Uterus (tissue), 4 donors: ENCODE measurements around the gene SLC7A14. TPM values are rescaled to one million over a fixed set of nuclear protein-coding genes. Genes with fewer than 3 reads are reported as not detected.

Experiments used
- DNase-seq, 2 donors: peaks; one replicate each; pipeline ENCODE4 v3.0.0-alpha.2; 2019 to 2020
- H3K27ac ChIP-seq, 2 donors: fragments of 200-600 bp; sonication (generic); 1 replicate in 1 of 2; 2 replicates in 1 of 2; pipeline ENCODE4 v1.5.1; 2016 to 2018
- H3K27me3 ChIP-seq, 2 donors: fragments of 200-600 bp; sonication (generic); one replicate each; pipeline ENCODE4 v1.5.1; 2018 to 2019; ENCODE audit warnings: control low read depth in 1 of 2
- H3K36me3 ChIP-seq, 2 donors: fragments of 200-600 bp; sonication (generic); one replicate each; pipeline ENCODE4 v1.5.1; 2019; ENCODE audit warnings: control low read depth in 1 of 2
- H3K4me1 ChIP-seq, 2 donors: fragments of 200-600 bp; sonication (generic); one replicate each; pipeline ENCODE4 v1.5.1; 2018 to 2019; ENCODE audit warnings: control low read depth in 1 of 2
- H3K4me3 ChIP-seq, 2 donors: fragments of 200-600 bp; sonication (generic); 1 replicate in 1 of 2; 2 replicates in 1 of 2; pipeline ENCODE4 v1.5.1; 2018 to 2019; ENCODE audit warnings: mild to moderate bottlenecking in 1 of 2
- H3K9me3 ChIP-seq, 2 donors: fragments of 200-600 bp; sonication (generic); one replicate each; pipeline ENCODE4 v1.5.1; 2019; ENCODE audit warnings: control low read depth in 1 of 2
- CTCF ChIP-seq, 4 experiments: fragments of 200-600 bp in 2 of 4; fragments of 450-650 bp in 2 of 4; sonication (generic) in 2 of 4; IDR thresholded peaks; one replicate each; pipeline ENCODE4 v1.5.1; 2016 to 2019; ENCODE audit warnings: antibody characterized with exemption in 4 of 4, mild to moderate bottlenecking in 2 of 4, moderate library complexity in 1 of 4
- POLR2A ChIP-seq, 2 donors: fragments of 450-650 bp; IDR thresholded peaks; one replicate each; pipeline ENCODE4 v1.6.1; 2016; ENCODE audit warnings: antibody characterized with exemption in 2 of 2, mild to moderate bottlenecking in 1 of 2, moderate library complexity in 1 of 2
- intact Hi-C: fragments of 100-400 bp; cut with DNase I; formaldehyde crosslinking; loops from one replicate; pipeline ENCODE4 v1.15.1; 2023; ENCODE audit warnings: low total_unique reads
- total RNA-seq, 4 donors: library from RNA; depleted of rRNA in 3 of 4; stranded (reverse); fragments of >200 nt in 3 of 4; gene quantifications; one replicate each; pipeline versions ENCODE4 v1.1.0 to v1.2.4, GENCODE V29; 2014 to 2023
- donor health status: DM: yes; HTN: yes; CAD: no.

Gene SLC7A14
- total RNA-seq, 4 donors from 2014 or later: 0.55 TPM; not detected in 3

- no peaks in the 10 kb centered on the region for H3K27me3 ChIP-seq
- no peak overlapping the region for H3K4me3 ChIP-seq
- H3K36me3 ChIP-seq: no peaks in the 10 kb centered on the region
- DNase-seq: no peak
- TF ChIP-seq POLR2A (IDR thresholded peaks at IDR 0.05) (no peak), CTCF (IDR thresholded peaks at IDR 0.05) (no peak)
- H3K4me1 ChIP-seq: no peaks in the 10 kb centered on the region
- H3K27ac ChIP-seq: no peak overlapping the region
- no peaks in the 10 kb centered on the region for H3K9me3 ChIP-seq
- intact Hi-C loops: no loop called here
Measured at GRCh38 chr3:170539897-170540296, 46.0 kb downstream of the SLC7A14 start.

DNA sequence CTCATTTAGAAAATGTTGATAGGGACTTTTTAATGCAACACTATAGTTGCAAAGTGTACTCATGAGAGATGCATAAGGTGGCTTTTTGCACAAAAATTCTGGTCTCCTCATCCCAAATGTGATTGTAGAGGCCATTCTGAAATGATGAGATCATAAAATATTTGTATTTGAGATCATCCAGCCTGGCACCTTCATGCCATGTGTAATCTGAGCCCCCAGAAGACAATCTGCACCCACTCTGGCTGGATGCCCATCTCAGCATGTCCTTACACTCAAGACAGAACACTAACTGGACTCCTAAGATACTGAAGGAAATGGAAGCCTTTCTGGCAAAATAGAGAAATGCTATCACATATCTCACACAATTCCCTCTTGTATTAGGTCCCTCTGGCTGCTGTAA, 49.2 kb downstream of the SLC7A14 start:
- intact Hi-C loops: no loop called here

GRCh38 chr3:170534227-170534626, 51.6 kb downstream of the SLC7A14 start:
- Histone ChIP-seq H3K4me3 (no peak overlapping the region), H3K4me1 (no peaks in the 10 kb centered on the region), H3K27me3 (no peaks in the 10 kb centered on the region), H3K36me3 (no peaks in the 10 kb centered on the region), H3K9me3 (no peaks in the 10 kb centered on the region), H3K27ac (no peak overlapping the region)
- DNase-seq: no peak
- intact Hi-C loops: no loop called here
- no peak for TF ChIP-seq CTCF (IDR thresholded peaks at IDR 0.05)
- no peak for TF ChIP-seq POLR2A (IDR thresholded peaks at IDR 0.05)

More for the DNA sequence above, 49.2 kb downstream of the SLC7A14 start:
- no peaks in the 10 kb centered on the region for H3K9me3 ChIP-seq
- TF ChIP-seq POLR2A (IDR thresholded peaks at IDR 0.05) (no peak), CTCF (IDR thresholded peaks at IDR 0.05) (no peak)
- no peak for DNase-seq
- no peaks in the 10 kb centered on the region for H3K4me1 ChIP-seq
- H3K4me3 ChIP-seq: no peak overlapping the region
- H3K27me3 ChIP-seq: no peaks in the 10 kb centered on the region
- H3K27ac ChIP-seq: no peak overlapping the region
- H3K36me3 ChIP-seq: no peaks in the 10 kb centered on the region

DNA sequence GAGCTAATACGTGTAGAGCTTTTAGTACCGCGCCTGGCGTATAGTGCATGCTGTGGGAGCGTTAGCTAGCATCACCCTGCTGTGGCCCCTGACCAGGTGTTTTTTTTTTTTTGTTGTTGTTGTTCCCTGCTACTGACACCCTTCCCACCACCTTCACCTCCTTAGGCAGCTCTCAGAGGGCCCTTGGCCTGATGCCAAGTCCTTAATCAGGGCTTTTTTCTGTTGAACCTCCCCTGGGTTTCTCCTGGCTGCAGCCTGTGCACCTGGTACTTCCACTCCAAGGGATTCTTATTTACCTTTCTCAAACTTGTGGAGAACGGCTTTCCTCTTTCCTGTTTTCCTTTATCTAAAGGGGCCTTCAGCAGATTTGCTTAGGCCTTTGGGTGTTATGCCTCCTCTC, 53.3 kb downstream of the SLC7A14 start:
- Histone ChIP-seq H3K27me3 (no peaks in the 10 kb centered on the region), H3K36me3 (no peaks in the 10 kb centered on the region), H3K27ac (no peak overlapping the region), H3K9me3 (no peaks in the 10 kb centered on the region), H3K4me1 (no peaks in the 10 kb centered on the region), H3K4me3 (no peak overlapping the region)
- intact Hi-C loops: no loop called here
- TF ChIP-seq CTCF (IDR thresholded peaks at IDR 0.05): no peak
- TF ChIP-seq POLR2A (IDR thresholded peaks at IDR 0.05): no peak
- no peak for DNase-seq

DNA sequence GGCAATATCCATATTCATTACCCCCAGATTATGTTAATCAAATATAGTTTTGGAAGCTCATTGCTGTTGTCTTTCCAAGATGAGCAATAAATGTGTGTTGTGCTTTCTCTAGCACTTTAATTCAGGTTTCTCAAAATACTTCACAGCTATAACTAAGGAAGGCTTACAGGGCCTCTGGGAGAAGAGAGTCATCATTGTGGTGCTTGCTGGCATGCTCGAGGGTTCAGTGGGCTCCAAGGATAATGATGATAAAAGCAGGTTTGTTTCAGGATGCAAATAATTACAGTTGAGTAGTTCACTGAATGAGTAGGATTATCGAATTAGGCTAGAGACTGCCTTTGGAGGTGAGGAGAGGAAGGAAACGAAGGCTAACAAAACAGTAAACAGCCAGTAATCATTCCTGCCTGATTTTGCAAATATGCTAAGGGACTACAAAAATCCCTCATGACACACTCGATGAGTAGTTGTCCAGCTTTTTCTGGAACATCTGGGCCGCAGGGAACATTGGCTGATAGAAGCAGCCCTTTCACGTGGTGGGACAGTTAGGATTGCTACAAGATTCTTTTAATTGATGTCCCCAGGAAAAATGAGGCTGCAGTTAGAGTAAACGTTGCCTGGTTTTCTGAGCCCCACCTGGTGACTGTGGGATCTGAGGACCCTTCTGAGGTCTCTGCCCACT, 54.1 kb downstream of the SLC7A14 start:
- DNase-seq: peak in 1 of 2 donors; percentile 21
- intact Hi-C loops: no loop called here
- Histone ChIP-seq H3K9me3 (no peaks in the 10 kb centered on the region), H3K27me3 (no peaks in the 10 kb centered on the region), H3K27ac (no peak overlapping the region), H3K4me1 (no peaks in the 10 kb centered on the region), H3K36me3 (no peaks in the 10 kb centered on the region), H3K4me3 (no peak overlapping the region)
- TF ChIP-seq POLR2A (IDR thresholded peaks at IDR 0.05) (no peak), CTCF (IDR thresholded peaks at IDR 0.05) (no peak)
